ENCODE measurements around the gene EFCAB6. TPM values are rescaled to one million over a fixed set of nuclear protein-coding genes. Genes with fewer than 3 reads are reported as not detected.

Gene EFCAB6
- total RNA-seq, 1 experiment from 2014 or later, result 0.52 TPM

DNA sequence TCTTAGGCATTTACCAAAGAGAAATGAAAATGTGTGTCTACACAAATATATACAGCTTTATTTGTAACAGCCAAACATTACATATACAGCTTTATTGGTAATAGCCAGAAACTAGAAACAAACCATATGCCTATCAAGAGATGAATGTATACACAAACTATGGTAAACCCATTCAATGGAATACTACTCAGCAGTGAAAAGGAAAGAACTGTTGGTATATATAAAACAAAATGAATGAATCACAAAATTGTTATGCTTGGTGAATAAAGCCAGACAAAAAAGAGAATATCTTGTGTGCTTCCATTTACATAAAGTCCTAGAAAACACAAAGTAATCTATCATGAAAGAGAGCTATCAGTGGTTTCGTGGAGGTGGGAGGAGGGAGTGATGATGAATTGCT, 142.9 kb downstream of the EFCAB6 start:
- Histone ChIP-seq H3K9me3 (ENCODE audit: control insufficient read depth in 1 of 2, insufficient read depth in 1 of 2, low read depth in 1 of 2, low read length in 2 of 2) (no peaks in the 10 kb centered on the region), H3K4me1 (ENCODE audit: control insufficient read depth in 1 of 2, insufficient read depth in 2 of 2, low read length in 2 of 2) (no peaks in the 10 kb centered on the region), H2AFZ (ENCODE audit: low read depth, low read length, poor library complexity, severe bottlenecking) (no peak overlapping the region), H4K20me1 (ENCODE audit: insufficient read depth) (no peaks in the 10 kb centered on the region), H3K9ac (ENCODE audit: low read length) (no peak overlapping the region), H3K4me2 (ENCODE audit: low read length) (no peak overlapping the region), H3K4me3 (replicated peaks in 1 of 2; ENCODE audit: low read depth in 1 of 2, low read length in 2 of 2) (no peak overlapping the region), H3K27me3 (ENCODE audit: insufficient read depth, low read length) (peaks cover 55% of the 10 kb centered on the region; the same call in 1 of the 2 replicates), H3K36me3 (ENCODE audit: control insufficient read depth in 1 of 2, insufficient read depth in 2 of 2, low read length in 2 of 2) (no peaks in the 10 kb centered on the region; a peak in 1 of 4 replicates), H3K79me2 (ENCODE audit: insufficient read depth, low read length) (no peaks in the 10 kb centered on the region), H3K27ac (ENCODE audit: low read depth, low read length) (no peak overlapping the region), H3K9me2 (ENCODE audit: insufficient read depth) (no peaks in the 10 kb centered on the region)
- RAD21 ChIA-PET (ENCODE audit: low non-redundant PET in 1 of 2, low total read pairs in 2 of 2, uncharacterized antibody in 2 of 2, unreplicated experiment in 2 of 2), result no interaction called here
- no TSS peak for BruUV-seq (replicated peaks)
- intact Hi-C loops (cut with micrococcal nuclease), result no loop called here
- CTCF ChIA-PET, result no interaction called here
- ATAC-seq (no peak), DNase-seq (ENCODE audit: low read depth, low spot score) (no peak)
- TF ChIP-seq FOSL1 (IDR thresholded peaks at IDR 0.05; ENCODE audit: low read depth) (no peak), SRF (IDR thresholded peaks at IDR 0.05; ENCODE audit: low read depth) (no peak)
- POLR2A ChIA-PET, result no interaction called here

DNA sequence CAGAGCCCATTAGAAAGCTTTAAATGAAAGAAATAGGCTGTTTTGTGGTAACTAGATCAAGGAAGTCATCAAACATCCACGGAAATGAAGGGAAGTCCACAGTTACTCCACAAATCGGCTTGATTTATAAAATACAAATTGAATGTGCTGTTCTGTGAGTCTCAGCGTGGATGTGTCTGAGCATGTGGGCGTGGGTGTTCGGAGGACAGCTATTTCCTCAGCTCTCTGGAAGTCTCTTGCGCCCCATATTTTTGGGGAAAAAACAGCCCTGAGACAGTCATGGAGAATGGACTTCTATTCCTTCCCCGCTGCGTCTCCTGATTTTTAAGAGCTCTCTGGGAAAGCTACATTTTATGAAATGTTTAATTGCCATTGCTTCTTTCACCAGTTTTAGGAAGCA, 144.4 kb downstream of the EFCAB6 start:
- Histone ChIP-seq H3K27me3 (ENCODE audit: insufficient read depth, low read length) (peaks cover 69% of the 10 kb centered on the region; the same call in 1 of the 2 replicates), H2AFZ (ENCODE audit: low read depth, low read length, poor library complexity, severe bottlenecking) (no peak overlapping the region), H3K9me3 (ENCODE audit: control insufficient read depth in 1 of 2, insufficient read depth in 1 of 2, low read depth in 1 of 2, low read length in 2 of 2) (no peaks in the 10 kb centered on the region), H3K4me3 (replicated peaks in 1 of 2; ENCODE audit: low read depth in 1 of 2, low read length in 2 of 2) (no peak overlapping the region), H3K9me2 (ENCODE audit: insufficient read depth) (no peaks in the 10 kb centered on the region), H4K20me1 (ENCODE audit: insufficient read depth) (no peaks in the 10 kb centered on the region), H3K4me2 (ENCODE audit: low read length) (no peak overlapping the region), H3K36me3 (ENCODE audit: control insufficient read depth in 1 of 2, insufficient read depth in 2 of 2, low read length in 2 of 2) (no peaks in the 10 kb centered on the region; a peak in 1 of 4 replicates), H3K79me2 (ENCODE audit: insufficient read depth, low read length) (no peaks in the 10 kb centered on the region), H3K9ac (ENCODE audit: low read length) (no peak overlapping the region), H3K27ac (ENCODE audit: low read depth, low read length) (no peak overlapping the region), H3K4me1 (ENCODE audit: control insufficient read depth in 1 of 2, insufficient read depth in 2 of 2, low read length in 2 of 2) (no peaks in the 10 kb centered on the region)
- CTCF ChIA-PET, result no interaction called here
- TF ChIP-seq YY1 (IDR thresholded peaks at IDR 0.05; ENCODE audit: extremely low read depth, insufficient replicate concordance, low read depth, low read length) (no peak), EZH2 (IDR thresholded peaks at IDR 0.05) (no peak), ZNF274 (IDR thresholded peaks at IDR 0.05; ENCODE audit: low read depth, low read length) (no peak), FOSL1 (IDR thresholded peaks at IDR 0.05; ENCODE audit: low read depth) (no peak), ELF1 (IDR thresholded peaks at IDR 0.05; ENCODE audit: borderline replicate concordance, low read depth) (no peak), ZFX (IDR thresholded peaks at IDR 0.05) (no peak), JUND (IDR thresholded peaks at IDR 0.05) (no peak), SP1 (IDR thresholded peaks at IDR 0.05; ENCODE audit: low read depth) (no peak), RAD21 (IDR thresholded peaks at IDR 0.05; ENCODE audit: low read depth) (no peak)
- TF ChIP-seq, protein P1, sequence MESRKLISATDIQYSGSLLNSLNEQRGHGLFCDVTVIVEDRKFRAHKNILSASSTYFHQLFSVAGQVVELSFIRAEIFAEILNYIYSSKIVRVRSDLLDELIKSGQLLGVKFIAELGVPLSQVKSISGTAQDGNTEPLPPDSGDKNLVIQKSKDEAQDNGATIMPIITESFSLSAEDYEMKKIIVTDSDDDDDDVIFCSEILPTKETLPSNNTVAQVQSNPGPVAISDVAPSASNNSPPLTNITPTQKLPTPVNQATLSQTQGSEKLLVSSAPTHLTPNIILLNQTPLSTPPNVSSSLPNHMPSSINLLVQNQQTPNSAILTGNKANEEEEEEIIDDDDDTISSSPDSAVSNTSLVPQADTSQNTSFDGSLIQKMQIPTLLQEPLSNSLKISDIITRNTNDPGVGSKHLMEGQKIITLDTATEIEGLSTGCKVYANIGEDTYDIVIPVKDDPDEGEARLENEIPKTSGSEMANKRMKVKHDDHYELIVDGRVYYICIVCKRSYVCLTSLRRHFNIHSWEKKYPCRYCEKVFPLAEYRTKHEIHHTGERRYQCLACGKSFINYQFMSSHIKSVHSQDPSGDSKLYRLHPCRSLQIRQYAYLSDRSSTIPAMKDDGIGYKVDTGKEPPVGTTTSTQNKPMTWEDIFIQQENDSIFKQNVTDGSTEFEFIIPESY (IDR thresholded peaks at IDR 0.05; ENCODE audit: extremely low read depth, insufficient replicate concordance, low read length), result no peak
- TF ChIP-seq, protein P2, sequence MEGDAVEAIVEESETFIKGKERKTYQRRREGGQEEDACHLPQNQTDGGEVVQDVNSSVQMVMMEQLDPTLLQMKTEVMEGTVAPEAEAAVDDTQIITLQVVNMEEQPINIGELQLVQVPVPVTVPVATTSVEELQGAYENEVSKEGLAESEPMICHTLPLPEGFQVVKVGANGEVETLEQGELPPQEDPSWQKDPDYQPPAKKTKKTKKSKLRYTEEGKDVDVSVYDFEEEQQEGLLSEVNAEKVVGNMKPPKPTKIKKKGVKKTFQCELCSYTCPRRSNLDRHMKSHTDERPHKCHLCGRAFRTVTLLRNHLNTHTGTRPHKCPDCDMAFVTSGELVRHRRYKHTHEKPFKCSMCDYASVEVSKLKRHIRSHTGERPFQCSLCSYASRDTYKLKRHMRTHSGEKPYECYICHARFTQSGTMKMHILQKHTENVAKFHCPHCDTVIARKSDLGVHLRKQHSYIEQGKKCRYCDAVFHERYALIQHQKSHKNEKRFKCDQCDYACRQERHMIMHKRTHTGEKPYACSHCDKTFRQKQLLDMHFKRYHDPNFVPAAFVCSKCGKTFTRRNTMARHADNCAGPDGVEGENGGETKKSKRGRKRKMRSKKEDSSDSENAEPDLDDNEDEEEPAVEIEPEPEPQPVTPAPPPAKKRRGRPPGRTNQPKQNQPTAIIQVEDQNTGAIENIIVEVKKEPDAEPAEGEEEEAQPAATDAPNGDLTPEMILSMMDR (IDR thresholded peaks at IDR 0.05 in 2 of 3, conservative IDR thresholded peaks at IDR 0.05 in 1 of 3; ENCODE audit: borderline replicate concordance in 1 of 3, insufficient read depth in 1 of 3, low read depth in 2 of 3, low read length in 2 of 3), result no peak
- TF ChIP-seq, protein P3, sequence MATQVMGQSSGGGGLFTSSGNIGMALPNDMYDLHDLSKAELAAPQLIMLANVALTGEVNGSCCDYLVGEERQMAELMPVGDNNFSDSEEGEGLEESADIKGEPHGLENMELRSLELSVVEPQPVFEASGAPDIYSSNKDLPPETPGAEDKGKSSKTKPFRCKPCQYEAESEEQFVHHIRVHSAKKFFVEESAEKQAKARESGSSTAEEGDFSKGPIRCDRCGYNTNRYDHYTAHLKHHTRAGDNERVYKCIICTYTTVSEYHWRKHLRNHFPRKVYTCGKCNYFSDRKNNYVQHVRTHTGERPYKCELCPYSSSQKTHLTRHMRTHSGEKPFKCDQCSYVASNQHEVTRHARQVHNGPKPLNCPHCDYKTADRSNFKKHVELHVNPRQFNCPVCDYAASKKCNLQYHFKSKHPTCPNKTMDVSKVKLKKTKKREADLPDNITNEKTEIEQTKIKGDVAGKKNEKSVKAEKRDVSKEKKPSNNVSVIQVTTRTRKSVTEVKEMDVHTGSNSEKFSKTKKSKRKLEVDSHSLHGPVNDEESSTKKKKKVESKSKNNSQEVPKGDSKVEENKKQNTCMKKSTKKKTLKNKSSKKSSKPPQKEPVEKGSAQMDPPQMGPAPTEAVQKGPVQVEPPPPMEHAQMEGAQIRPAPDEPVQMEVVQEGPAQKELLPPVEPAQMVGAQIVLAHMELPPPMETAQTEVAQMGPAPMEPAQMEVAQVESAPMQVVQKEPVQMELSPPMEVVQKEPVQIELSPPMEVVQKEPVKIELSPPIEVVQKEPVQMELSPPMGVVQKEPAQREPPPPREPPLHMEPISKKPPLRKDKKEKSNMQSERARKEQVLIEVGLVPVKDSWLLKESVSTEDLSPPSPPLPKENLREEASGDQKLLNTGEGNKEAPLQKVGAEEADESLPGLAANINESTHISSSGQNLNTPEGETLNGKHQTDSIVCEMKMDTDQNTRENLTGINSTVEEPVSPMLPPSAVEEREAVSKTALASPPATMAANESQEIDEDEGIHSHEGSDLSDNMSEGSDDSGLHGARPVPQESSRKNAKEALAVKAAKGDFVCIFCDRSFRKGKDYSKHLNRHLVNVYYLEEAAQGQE (IDR thresholded peaks at IDR 0.05; ENCODE audit: low read depth), result no peak
- TF ChIP-seq, protein P4, sequence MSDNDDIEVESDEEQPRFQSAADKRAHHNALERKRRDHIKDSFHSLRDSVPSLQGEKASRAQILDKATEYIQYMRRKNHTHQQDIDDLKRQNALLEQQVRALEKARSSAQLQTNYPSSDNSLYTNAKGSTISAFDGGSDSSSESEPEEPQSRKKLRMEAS (IDR thresholded peaks at IDR 0.05), result no peak
- POLR2A ChIA-PET, result no interaction called here
- DNase-seq (ENCODE audit: low read depth, low spot score) (no peak), ATAC-seq (no peak)
- BruUV-seq (replicated peaks), result no TSS peak
- RAD21 ChIA-PET (ENCODE audit: low non-redundant PET in 1 of 2, low total read pairs in 2 of 2, uncharacterized antibody in 2 of 2, unreplicated experiment in 2 of 2), result no interaction called here
- intact Hi-C loops (cut with micrococcal nuclease), result no loop called here
